Uterus (tissue), 2 donors: ENCODE results near the gene HEATR5B.

ENCODE experiments used
- POLR2A ChIP-seq, 2 donors: fragments of 450-650 bp; IDR thresholded peaks; one replicate each; pipeline ENCODE4 v1.6.1; 2016; ENCODE audit warnings: antibody characterized with exemption in 2 of 2, mild to moderate bottlenecking in 1 of 2, moderate library complexity in 1 of 2
- TF ChIP-seq, protein P1 (sequence below), 4 experiments: fragments of 200-600 bp in 2 of 4; fragments of 450-650 bp in 2 of 4; sonication (generic) in 2 of 4; IDR thresholded peaks; one replicate each; pipeline ENCODE4 v1.5.1; 2016 to 2019; ENCODE audit warnings: antibody characterized with exemption in 4 of 4, mild to moderate bottlenecking in 2 of 4, moderate library complexity in 1 of 4

DNA sequence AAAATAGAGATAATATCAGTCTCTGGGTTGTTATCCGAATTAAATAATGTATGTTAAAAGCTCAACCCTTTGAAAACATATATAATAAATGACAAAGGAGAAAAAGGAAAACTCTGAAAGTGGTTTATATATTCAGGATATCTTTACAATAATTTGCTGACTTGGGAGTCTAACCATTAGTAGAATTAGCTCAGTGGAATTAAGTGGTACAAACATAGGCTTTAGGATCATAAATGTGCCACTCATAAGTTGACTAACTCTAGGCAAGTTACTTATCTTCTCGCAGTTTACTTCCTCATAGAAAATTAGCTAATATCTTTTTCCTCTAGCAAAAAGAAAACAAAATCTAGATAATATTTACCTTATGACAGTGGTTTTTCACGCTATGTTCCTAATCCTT lies 44.6 kb downstream of the HEATR5B start:
- no peak for TF ChIP-seq POLR2A (IDR thresholded peaks at IDR 0.05)
- TF ChIP-seq, protein P1, sequence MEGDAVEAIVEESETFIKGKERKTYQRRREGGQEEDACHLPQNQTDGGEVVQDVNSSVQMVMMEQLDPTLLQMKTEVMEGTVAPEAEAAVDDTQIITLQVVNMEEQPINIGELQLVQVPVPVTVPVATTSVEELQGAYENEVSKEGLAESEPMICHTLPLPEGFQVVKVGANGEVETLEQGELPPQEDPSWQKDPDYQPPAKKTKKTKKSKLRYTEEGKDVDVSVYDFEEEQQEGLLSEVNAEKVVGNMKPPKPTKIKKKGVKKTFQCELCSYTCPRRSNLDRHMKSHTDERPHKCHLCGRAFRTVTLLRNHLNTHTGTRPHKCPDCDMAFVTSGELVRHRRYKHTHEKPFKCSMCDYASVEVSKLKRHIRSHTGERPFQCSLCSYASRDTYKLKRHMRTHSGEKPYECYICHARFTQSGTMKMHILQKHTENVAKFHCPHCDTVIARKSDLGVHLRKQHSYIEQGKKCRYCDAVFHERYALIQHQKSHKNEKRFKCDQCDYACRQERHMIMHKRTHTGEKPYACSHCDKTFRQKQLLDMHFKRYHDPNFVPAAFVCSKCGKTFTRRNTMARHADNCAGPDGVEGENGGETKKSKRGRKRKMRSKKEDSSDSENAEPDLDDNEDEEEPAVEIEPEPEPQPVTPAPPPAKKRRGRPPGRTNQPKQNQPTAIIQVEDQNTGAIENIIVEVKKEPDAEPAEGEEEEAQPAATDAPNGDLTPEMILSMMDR (IDR thresholded peaks at IDR 0.05) = no peak
